Mesenchymal stem cell (in vitro differentiated cells and primary cell): ENCODE results near the gene TREM1.
"Not testable (repeated sequence)": the region's sequence is repeated elsewhere in the genome, so short reads cannot be mapped to it uniquely, and the experiment has no call there.

Experiments
- DNase-seq: peaks from one replicate; pipeline ENCODE4 v3.0.0-alpha.2; 2013
- H2AFZ ChIP-seq: one replicate; pipeline ENCODE4 v1.6.1; 2013; ENCODE audit warnings: low read depth, mild to moderate bottlenecking, control low read depth, inconsistent platforms, low read length, moderate library complexity
- H2AK5ac ChIP-seq: 2 replicates; pipeline ENCODE4 v1.6.1; 2013; ENCODE audit warnings: low read length, moderate library complexity, mild to moderate bottlenecking, inconsistent platforms; ENCODE audit not compliant: severe bottlenecking
- H2BK120ac ChIP-seq: one replicate; pipeline ENCODE4 v1.6.1; 2013; ENCODE audit warnings: low read depth, mild to moderate bottlenecking, inconsistent platforms, low read length, moderate library complexity
- H2BK12ac ChIP-seq, 2 experiments: one replicate each; pipeline ENCODE4 v1.6.1; 2013; ENCODE audit warnings: inconsistent platforms in 2 of 2, low read length in 2 of 2, mild to moderate bottlenecking in 2 of 2, moderate library complexity in 2 of 2, control low read depth in 1 of 2
- H2BK15ac ChIP-seq: one replicate; pipeline ENCODE4 v1.6.1; 2013; ENCODE audit warnings: mild to moderate bottlenecking, low read depth, inconsistent platforms; ENCODE audit not compliant: poor library complexity, severe bottlenecking
- H2BK5ac ChIP-seq: 2 replicates; pipeline ENCODE4 v1.6.1; 2013; ENCODE audit warnings: low read depth, mild to moderate bottlenecking, low read length, control low read depth, inconsistent platforms; ENCODE audit not compliant: poor library complexity, severe bottlenecking
- H3K14ac ChIP-seq, 2 experiments: one replicate each; pipeline ENCODE4 v1.6.1; 2013; ENCODE audit warnings: inconsistent platforms in 2 of 2, low read length in 2 of 2, control low read depth in 1 of 2, mild to moderate bottlenecking in 1 of 2, moderate library complexity in 1 of 2
- H3K18ac ChIP-seq, 2 experiments: one replicate each; pipeline ENCODE4 v1.6.1; 2013; ENCODE audit warnings: inconsistent platforms in 2 of 2, low read length in 2 of 2, control low read depth in 1 of 2, low read depth in 1 of 2, mild to moderate bottlenecking in 1 of 2
- H3K23ac ChIP-seq, 2 experiments: one replicate each; pipeline ENCODE4 v1.6.1; 2013; ENCODE audit warnings: inconsistent platforms in 2 of 2, low read length in 2 of 2, mild to moderate bottlenecking in 2 of 2, moderate library complexity in 2 of 2, control low read depth in 1 of 2
- H3K27ac ChIP-seq: 2 replicates; pipeline ENCODE4 v1.5.1; 2013; ENCODE audit warnings: mild to moderate bottlenecking, moderate library complexity, low read length, control low read depth, inconsistent platforms; ENCODE audit not compliant: poor library complexity, severe bottlenecking
- H3K27me3 ChIP-seq, 2 experiments: 2 replicates each; pipeline versions ENCODE4 v1.6.1 to v1.7.0; 2013; ENCODE audit warnings: low read length in 2 of 2, mild to moderate bottlenecking in 2 of 2, moderate library complexity in 2 of 2, control low read depth in 1 of 2, inconsistent platforms in 1 of 2; ENCODE audit not compliant: control insufficient read depth in 1 of 2, insufficient read depth in 1 of 2
- H3K36me3 ChIP-seq, 2 experiments: 2 replicates each; pipeline versions ENCODE4 v1.6.1 to v1.7.0; 2013; ENCODE audit warnings: low read length in 2 of 2, control low read depth in 1 of 2, inconsistent platforms in 1 of 2, low read depth in 1 of 2, mild to moderate bottlenecking in 1 of 2; ENCODE audit not compliant: insufficient read depth in 2 of 2, control insufficient read depth in 1 of 2
- H3K4ac ChIP-seq, 2 experiments: one replicate each; pipeline ENCODE4 v1.6.1; 2013; ENCODE audit warnings: inconsistent platforms in 2 of 2, low read length in 2 of 2, mild to moderate bottlenecking in 2 of 2, moderate library complexity in 2 of 2, control low read depth in 1 of 2, low read depth in 1 of 2
- H3K4me1 ChIP-seq: 2 replicates; pipeline ENCODE4 v1.6.1; 2013; ENCODE audit warnings: low read depth, low read length, control low read depth; ENCODE audit not compliant: control insufficient read depth, insufficient read depth
- H3K4me2 ChIP-seq: 2 replicates; pipeline ENCODE4 v1.6.1; 2013; ENCODE audit warnings: low read length, mild to moderate bottlenecking, inconsistent platforms; ENCODE audit not compliant: poor library complexity, severe bottlenecking
- H3K4me3 ChIP-seq, 2 experiments: 2 replicates each; pipeline versions ENCODE4 v1.5.1 to v1.7.0; 2013; ENCODE audit warnings: low read length in 2 of 2, mild to moderate bottlenecking in 2 of 2, control low read depth in 1 of 2, low read depth in 1 of 2; ENCODE audit not compliant: insufficient read depth in 1 of 2
- H3K79me1 ChIP-seq: replicated peaks from 2 replicates; pipeline ENCODE4 v1.6.1; 2013; ENCODE audit warnings: mild to moderate bottlenecking, control low read depth, low read length, inconsistent platforms; ENCODE audit not compliant: poor library complexity, severe bottlenecking
- H3K9ac ChIP-seq: 2 replicates; pipeline ENCODE4 v1.7.0; 2013; ENCODE audit warnings: mild to moderate bottlenecking, low read length, moderate library complexity
- H3K9me3 ChIP-seq: 2 replicates; pipeline ENCODE4 v1.7.0; 2013; ENCODE audit warnings: mild to moderate bottlenecking, low read length; ENCODE audit not compliant: control insufficient read depth
- H4K8ac ChIP-seq: one replicate; pipeline ENCODE4 v1.6.1; 2013; ENCODE audit warnings: inconsistent platforms, mild to moderate bottlenecking, low read length, moderate library complexity
- H4K91ac ChIP-seq: one replicate; pipeline ENCODE4 v1.6.1; 2013; ENCODE audit warnings: mild to moderate bottlenecking, low read length, inconsistent platforms
- WGBS: methylation state at CpG from one replicate; pipeline ENCODE4 v1.1.7; 2013; ENCODE audit warnings: mixed read lengths; 5-methylcytosine and 5-hydroxymethylcytosine counted together

Gene TREM1

DNA sequence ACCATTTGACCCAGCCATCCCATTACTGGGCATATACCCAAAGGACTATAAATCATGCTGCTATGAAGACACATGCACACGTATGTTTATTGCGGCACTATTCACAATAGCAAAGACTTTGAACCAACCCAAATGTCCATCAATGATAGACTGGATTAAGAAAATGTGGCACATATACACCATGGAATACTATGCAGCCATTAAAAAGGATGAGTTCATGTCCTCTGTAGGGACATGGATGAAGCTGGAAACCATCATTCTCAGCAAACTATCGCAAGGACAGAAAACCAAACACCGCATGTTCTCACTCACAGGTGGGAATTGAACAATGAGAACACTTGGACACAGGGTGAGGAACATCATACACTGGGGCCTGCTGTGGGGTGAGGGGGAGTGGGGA lies 40.0 kb downstream of the TREM1 start:
- peaks cover 9 to 14% of the 10 kb centered on the region in 2 experiments for H3K27me3 ChIP-seq
- H2BK5ac ChIP-seq, H3K36me3 ChIP-seq, H3K27ac ChIP-seq, H3K9me3 ChIP-seq, H4K8ac ChIP-seq, H3K9ac ChIP-seq, H2BK12ac ChIP-seq, H4K91ac ChIP-seq, H3K4me1 ChIP-seq, H3K18ac ChIP-seq, DNase-seq, H3K23ac ChIP-seq, H2BK15ac ChIP-seq, H3K4ac ChIP-seq, H2AFZ ChIP-seq, H3K14ac ChIP-seq, H2BK120ac ChIP-seq, H3K79me1 ChIP-seq, H2AK5ac ChIP-seq, H3K4me2 ChIP-seq, H3K4me3 ChIP-seq: not testable (repeated sequence)
- no CpG with 5 or more reads among the region's 4 CpGs for WGBS

DNA sequence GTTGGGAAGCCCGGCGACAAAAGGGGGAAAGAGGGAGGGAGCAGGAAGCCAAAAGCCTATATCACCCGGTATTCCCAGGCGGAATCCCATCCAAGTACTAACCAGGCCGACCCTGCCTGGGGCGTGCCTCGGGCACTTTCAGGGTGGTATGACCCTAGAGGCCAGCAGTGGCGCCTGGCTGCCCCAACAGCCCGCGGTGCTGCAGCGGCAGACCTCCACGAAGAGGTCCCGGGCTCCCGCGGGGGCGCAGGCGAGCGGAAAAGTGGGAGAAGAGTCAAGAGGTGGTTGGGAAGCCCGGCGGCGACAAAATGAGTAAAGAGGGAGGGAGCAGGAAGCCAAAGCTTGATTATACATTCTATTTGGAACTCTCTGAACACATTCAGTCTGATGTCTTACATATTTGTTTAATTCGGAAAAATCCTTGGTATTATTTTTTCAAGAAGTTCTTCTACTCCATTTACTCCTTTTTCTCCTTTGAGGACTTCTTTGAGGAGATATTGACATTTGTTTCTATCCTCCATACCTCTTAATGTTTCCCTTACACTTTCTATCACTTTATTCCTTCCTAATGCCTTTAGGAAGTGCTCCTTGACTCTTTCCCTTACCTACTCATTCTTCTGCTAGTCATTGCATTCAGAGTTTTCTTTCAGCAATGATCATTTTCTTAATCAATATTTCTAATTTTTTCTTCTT lies 46.9 kb downstream of the TREM1 start:
- Histone ChIP-seq H2BK12ac (no peak overlapping the region), H2BK120ac (no peak overlapping the region), H3K9ac (no peak overlapping the region), H2AFZ (no peak overlapping the region), H3K4me1 (peaks cover 3% of the 10 kb centered on the region), H3K79me1 (no peaks in the 10 kb centered on the region), H3K14ac (no peak overlapping the region), H4K8ac (no peak overlapping the region), H2BK5ac (no peak overlapping the region), H2AK5ac (no peak overlapping the region), H3K27me3 (peaks cover 32 to 47% of the 10 kb centered on the region in 2 experiments), H3K4me3 (no peak overlapping the region), H3K4me2 (no peak overlapping the region), H3K23ac (no peak overlapping the region), H3K27ac (no peak overlapping the region), H3K18ac (no peak overlapping the region), H3K9me3 (no peaks in the 10 kb centered on the region), H4K91ac (no peak overlapping the region), H3K36me3 (no peaks in the 10 kb centered on the region), H3K4ac (no peak overlapping the region), H2BK15ac (no peak overlapping the region)
- WGBS = 2% methylated on average over 14 of the region's 22 CpGs
- DNase-seq = no peak

DNA sequence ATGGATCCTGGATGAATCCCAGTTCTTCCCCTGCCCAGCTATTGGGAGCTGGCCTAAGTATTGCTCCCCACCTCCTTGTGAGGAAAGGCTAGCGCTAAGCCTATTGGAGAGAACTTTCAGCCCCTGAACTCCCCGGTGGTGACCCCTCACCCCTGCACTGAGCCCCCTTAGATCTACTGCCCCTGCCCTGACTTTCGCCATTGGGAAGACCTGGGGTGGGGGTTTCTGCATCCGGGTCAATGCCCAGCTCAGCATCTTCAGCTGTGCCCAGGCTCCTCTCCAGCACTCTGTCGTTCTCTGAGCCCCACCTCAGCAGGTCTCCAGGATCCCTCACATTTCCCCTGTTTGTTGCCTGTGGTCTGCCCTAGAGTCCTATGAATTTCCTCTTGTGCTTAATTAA lies 49.4 kb downstream of the TREM1 start:
- H4K91ac ChIP-seq = no peak overlapping the region
- no peak for DNase-seq
- no peak overlapping the region for H3K23ac ChIP-seq
- no peak overlapping the region for H2BK12ac ChIP-seq
- no peak overlapping the region for H3K18ac ChIP-seq
- H2BK120ac ChIP-seq = no peak overlapping the region
- H2AFZ ChIP-seq = no peak overlapping the region
- H3K4me1 ChIP-seq = peaks cover 3% of the 10 kb centered on the region
- no peaks in the 10 kb centered on the region for H3K36me3 ChIP-seq
- no peak overlapping the region for H3K14ac ChIP-seq
- H3K79me1 ChIP-seq = no peaks in the 10 kb centered on the region
- no peak overlapping the region for H3K9ac ChIP-seq
- H2AK5ac ChIP-seq = no peak overlapping the region
- H3K27me3 ChIP-seq = peaks cover 31 to 47% of the 10 kb centered on the region in 2 experiments
- H2BK15ac ChIP-seq = no peak overlapping the region
- H4K8ac ChIP-seq = no peak overlapping the region
- H3K4me2 ChIP-seq = no peak overlapping the region
- H3K4ac ChIP-seq = no peak overlapping the region
- no peaks in the 10 kb centered on the region for H3K9me3 ChIP-seq
- no peak overlapping the region for H3K4me3 ChIP-seq
- no peak overlapping the region for H3K27ac ChIP-seq
- WGBS = 66% methylated on average over 5 of the region's 5 CpGs
- no peak overlapping the region for H2BK5ac ChIP-seq

DNA sequence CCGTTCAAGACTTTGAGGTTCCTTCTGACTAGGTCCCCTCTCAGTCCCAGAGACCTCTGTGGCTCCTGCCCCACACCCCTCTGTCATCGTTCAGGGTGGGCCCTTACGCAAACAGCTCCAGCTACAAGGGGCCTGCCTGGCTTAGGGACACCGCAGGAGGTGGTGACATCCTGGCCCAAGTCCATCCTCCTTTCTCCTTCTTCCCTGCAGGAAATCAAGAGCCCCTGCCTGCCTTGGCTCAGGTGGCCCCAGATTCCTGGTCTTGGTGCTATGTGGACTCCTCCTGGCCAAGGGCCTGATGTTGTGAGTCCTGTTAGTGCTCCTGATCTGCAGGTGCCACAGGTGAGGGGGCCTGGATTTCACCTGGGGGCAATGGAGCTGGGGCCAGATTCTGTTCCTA lies 50.2 kb downstream of the TREM1 start:
- Histone ChIP-seq H2BK12ac (no peak overlapping the region), H4K8ac (no peak overlapping the region), H4K91ac (no peak overlapping the region), H3K4me3 (no peak overlapping the region), H3K27me3 (peaks cover 27 to 41% of the 10 kb centered on the region in 2 experiments), H3K79me1 (no peaks in the 10 kb centered on the region), H3K36me3 (no peaks in the 10 kb centered on the region), H3K4me2 (no peak overlapping the region), H2BK120ac (no peak overlapping the region), H3K4ac (no peak overlapping the region), H2BK15ac (no peak overlapping the region), H2AK5ac (no peak overlapping the region), H3K27ac (no peak overlapping the region), H3K9me3 (no peaks in the 10 kb centered on the region), H3K14ac (no peak overlapping the region), H3K4me1 (peaks cover 3% of the 10 kb centered on the region), H3K23ac (no peak overlapping the region), H3K18ac (no peak overlapping the region), H3K9ac (no peak overlapping the region), H2AFZ (no peak overlapping the region), H2BK5ac (no peak overlapping the region)
- DNase-seq = no peak
- 77% methylated on average over 4 of the region's 4 CpGs for WGBS
